Pulmonary artery endothelial cell (primary cell): ENCODE measurements around the gene TRIM41. TPM values are rescaled to one million over a fixed set of nuclear protein-coding genes. Genes with fewer than 3 reads are reported as not detected.
A peak's percentile ranks its signal among the peaks of the same experiment; 100 is the strongest.
"Not testable (repeated sequence)": the region's sequence is repeated elsewhere in the genome, so short reads cannot be mapped to it uniquely, and the experiment has no call there.

Source experiments
- DNase-seq: peaks from one replicate; pipeline ENCODE4 v3.0.0-alpha.2; 2011; ENCODE audit warnings: low read depth, low spot score
- total RNA-seq: library from RNA; depleted of rRNA; stranded (reverse); fragments of >200 nt; gene quantifications from 2 replicates; pipeline ENCODE4 v1.2.3, GENCODE V29; 2014

TRIM41 gene
- total RNA-seq, 1 donor from 2014 or later = 10.9 TPM

DNA sequence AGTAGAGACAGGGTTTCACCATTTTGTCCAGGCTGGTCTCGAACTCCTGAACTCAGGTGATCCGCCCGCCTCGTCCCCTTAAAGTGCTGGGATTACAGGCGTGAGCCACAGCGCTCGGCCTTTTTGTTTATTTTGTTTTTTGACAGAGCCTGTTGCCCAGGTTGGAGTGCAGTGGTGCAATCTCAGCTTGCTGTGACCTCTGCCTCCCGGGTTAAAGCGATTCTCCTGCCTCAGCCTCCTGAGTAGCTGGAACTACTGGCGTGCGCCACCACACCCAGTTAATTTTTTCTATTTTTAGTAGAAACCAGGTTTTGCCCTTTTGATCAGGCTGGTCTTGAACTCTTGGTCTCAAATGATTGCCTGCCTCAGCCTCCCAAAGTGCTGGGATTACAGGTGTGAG is 12.9 kb upstream of the TRIM41 start:
- not testable (repeated sequence) for DNase-seq

- not testable (repeated sequence) for DNase-seq
These were observed 12.4 kb upstream of the TRIM41 start for GRCh38 chr5:181210698-181211097.

GRCh38 chr5:181211208-181211607 is 11.9 kb upstream of the TRIM41 start:
- no peak for DNase-seq

DNA sequence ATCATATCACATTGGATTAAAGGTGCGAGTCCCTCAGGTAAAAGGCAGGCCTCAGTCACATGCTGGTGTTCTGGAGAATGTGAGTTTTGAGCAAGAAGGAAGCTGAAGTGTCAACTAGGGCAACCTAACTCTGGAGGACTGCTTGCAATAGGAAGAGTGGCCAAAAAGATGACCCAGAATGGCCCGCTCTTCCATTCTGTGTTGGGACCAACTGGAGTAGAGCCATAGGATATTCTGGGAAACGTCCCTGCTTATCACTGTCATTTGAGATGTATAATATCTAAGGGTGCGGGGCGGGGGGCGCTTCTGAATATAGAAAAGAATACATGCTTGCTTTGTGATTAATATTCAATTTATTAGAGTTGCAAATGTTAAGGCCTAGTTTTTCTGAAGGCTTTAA is 11.0 kb upstream of the TRIM41 start:
- no peak for DNase-seq

GRCh38 chr5:181212934-181213333 is 10.1 kb upstream of the TRIM41 start:
- no peak for DNase-seq

- DNase-seq = not testable (repeated sequence)
These were observed 8.8 kb upstream of the TRIM41 start for GRCh38 chr5:181214249-181214648.

GRCh38 chr5:181215997-181216989 is 6.8 kb upstream of the TRIM41 start:
- DNase-seq = no peak

- no peak for DNase-seq
These were observed 5.8 kb upstream of the TRIM41 start for GRCh38 chr5:181217111-181217802.

DNA sequence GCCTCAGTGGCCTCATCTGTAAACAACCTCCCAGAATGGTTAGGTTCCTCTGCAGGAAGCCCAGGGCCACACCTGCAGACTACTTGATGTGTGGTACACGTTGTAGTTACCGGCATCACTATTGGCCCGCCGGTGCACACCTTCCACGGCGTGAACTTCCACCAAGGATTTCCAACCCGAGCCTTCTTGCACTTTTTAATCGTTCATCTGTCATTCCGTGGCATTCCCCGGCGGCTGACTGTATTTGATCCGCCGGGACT is 5.3 kb upstream of the TRIM41 start:
- no peak for DNase-seq

DNA sequence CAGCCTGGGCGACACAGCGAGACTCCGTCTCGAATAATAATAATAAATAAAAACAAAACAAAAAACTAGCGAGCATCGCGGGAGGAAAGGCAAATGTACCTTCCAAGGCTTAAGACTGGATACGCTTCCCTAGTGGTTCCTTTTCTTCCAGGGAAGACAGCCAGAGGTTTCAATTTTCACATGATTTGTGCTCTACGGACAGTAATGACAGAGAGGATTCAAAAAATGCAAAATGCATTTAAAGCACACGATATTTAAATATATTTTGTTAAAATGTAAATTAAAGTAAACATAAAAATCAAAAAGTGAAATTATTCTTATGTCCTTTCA is 4.3 kb upstream of the TRIM41 start:
- no peak for DNase-seq

- no peak for DNase-seq
These were observed 3.6 kb upstream of the TRIM41 start for GRCh38 chr5:181219262-181220177.

- no peak for DNase-seq
These were observed 2.9 kb upstream of the TRIM41 start for GRCh38 chr5:181220178-181220515.

- no peak for DNase-seq
These were observed 1.8 kb upstream of the TRIM41 start for GRCh38 chr5:181221105-181221791.

GRCh38 chr5:181221792-181222629 is 1.1 kb upstream of the TRIM41 start:
- peak; percentile 71 for DNase-seq

GRCh38 chr5:181222630-181223057 is 437 bp upstream of the TRIM41 start:
- no peak for DNase-seq

GRCh38 chr5:181223729-181224389 is 778 bp downstream of the TRIM41 start:
- no peak for DNase-seq

DNA sequence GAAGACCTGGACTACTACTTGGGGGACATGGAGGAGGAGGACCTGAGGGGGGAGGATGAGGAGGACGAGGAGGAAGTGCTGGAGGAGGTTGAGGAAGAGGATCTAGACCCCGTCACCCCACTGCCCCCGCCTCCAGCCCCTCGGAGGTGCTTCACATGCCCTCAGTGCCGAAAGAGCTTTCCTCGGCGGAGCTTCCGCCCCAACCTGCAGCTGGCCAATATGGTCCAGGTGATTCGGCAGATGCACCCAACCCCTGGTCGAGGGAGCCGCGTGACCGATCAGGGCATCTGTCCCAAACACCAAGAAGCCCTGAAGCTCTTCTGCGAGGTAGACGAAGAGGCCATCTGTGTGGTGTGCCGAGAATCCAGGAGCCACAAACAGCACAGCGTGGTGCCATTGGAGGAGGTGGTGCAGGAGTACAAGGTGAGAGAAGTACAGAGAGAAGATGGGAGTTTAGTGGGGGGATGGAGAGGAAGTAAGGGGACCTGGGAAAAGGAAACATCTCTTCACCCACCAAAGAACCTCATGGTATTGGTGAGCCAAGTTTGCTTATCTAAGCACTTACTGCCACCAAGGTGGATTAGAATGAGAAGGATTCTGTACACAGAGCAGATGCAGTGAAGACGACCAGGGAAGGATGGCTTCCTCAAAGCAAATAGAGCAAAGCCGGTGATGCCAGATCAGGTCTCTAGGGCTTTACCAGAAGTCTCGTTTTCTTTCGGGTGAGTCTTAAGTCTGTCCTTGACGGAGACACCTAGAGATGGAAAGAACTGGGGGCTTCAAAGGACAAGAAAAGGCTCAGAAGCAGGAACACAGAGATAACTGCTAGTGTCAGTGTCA is 1.5 kb downstream of the TRIM41 start:
- DNase-seq = no peak

DNA sequence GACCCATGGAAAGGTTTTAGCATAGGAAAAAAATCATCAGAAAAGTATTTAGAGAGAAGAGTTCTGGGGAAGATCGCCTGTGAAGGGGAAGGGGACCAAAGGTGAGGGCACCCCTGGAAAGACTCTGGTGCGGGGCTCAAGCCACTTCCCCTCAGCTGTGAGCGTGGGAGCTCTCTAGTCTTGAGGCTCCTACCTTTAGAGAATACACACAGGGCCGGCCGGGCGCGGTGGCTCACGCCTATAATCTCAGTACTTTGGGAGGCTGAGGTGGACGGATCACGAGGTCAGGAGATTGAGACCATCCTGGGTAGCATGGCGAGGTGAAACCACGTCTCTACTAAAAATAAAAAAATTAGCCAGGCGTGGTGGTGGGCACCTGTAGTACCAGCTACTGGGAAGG is 6.9 kb downstream of the TRIM41 start:
- DNase-seq = no peak

DNA sequence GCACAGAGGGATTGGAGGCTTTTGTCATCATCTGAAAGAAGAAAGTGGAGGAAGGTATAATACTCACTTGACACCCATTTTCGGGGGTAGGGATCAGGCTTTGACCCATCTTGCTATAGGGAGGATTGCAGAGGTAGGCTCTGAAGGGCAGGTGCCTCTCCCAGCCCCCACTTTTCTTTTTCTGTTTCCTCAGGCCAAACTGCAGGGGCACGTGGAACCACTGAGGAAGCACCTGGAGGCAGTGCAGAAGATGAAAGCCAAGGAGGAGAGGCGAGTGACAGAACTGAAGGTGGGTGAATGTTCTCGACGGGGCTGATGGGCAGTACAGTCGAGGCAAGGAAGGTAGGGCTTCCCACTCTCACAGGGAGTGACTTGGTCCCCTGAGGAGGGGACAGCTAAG is 7.5 kb downstream of the TRIM41 start:
- no peak for DNase-seq
